HCT116 (cell line): Measurements from ENCODE around the gene VASN. TPM values are rescaled to one million over a fixed set of nuclear protein-coding genes. Genes with fewer than 3 reads are reported as not detected.

Source experiments
- ATAC-seq: fragments of 200-7000 bp; cut with Tn5 transposase; 2 replicates; pipeline ENCODE4 v1.9.1; 2020; ENCODE audit warnings: mild to moderate bottlenecking, moderate library complexity
- BruUV-seq: library from RNA; stranded (reverse); fragments of 400-500 nt; replicated peaks from 2 replicates; lab custom pipeline; 2021; lab: Mats Ljungman, UMichigan
- CTCF ChIA-PET: fragments of 300-600 bp; sonication (Branson Sonifier 250); formaldehyde crosslinking; loops from one replicate; lab custom pipeline; 2021; ENCODE audit warnings: antibody characterized with exemption; lab: Charles Lee
- POLR2A ChIA-PET: fragments of 300-600, 350-600 bp; sonication (Branson Sonifier 250); formaldehyde crosslinking; loops from one replicate; lab custom pipeline; 2021; ENCODE audit warnings: antibody characterized with exemption; lab: Charles Lee
- RAD21 ChIA-PET, 2 experiments: fragments of 300-600 bp; sonication (Branson Sonifier 250); formaldehyde crosslinking; loops; one replicate each; lab custom pipeline; 2023; ENCODE audit warnings: low total read pairs in 2 of 2; ENCODE audit not compliant: uncharacterized antibody in 2 of 2, unreplicated experiment in 2 of 2, low non-redundant PET in 1 of 2; lab: Charles Lee
- DNase-seq: peaks from one replicate; pipeline ENCODE4 v3.0.0-alpha.2; 2010; ENCODE audit warnings: low read depth, low spot score
- H2AFZ ChIP-seq: fragments of 200-600 bp; shearing (Covaris generic), sonication (generic); 2 replicates; pipeline ENCODE4 v1.6.1; 2017; ENCODE audit warnings: low read depth, mixed run types, mixed read lengths, antibody characterized with exemption, low read length; ENCODE audit not compliant: poor library complexity, severe bottlenecking
- H3K27ac ChIP-seq: 2 replicates; pipeline ENCODE4 v1.5.1; 2012; ENCODE audit warnings: low read depth, low read length
- H3K27me3 ChIP-seq: fragments of 200-600 bp; sonication (generic); 2 replicates; pipeline ENCODE4 v1.6.1; 2016; ENCODE audit warnings: mixed run types, low read length, mixed read lengths; ENCODE audit not compliant: insufficient read depth
- H3K36me3 ChIP-seq, 2 experiments: fragments of 200-500 bp in 1 of 2; fragments of 200-600 bp in 1 of 2; sonication (Bioruptor generic) in 1 of 2; sonication (generic) in 1 of 2; 2 replicates each; pipeline versions ENCODE4 v1.5.1 to v1.6.1; 2014 to 2016; ENCODE audit warnings: low read length in 2 of 2, inconsistent platforms in 1 of 2, mixed read lengths in 1 of 2, mixed run types in 1 of 2; ENCODE audit not compliant: insufficient read depth in 2 of 2, control insufficient read depth in 1 of 2
- H3K4me1 ChIP-seq, 2 experiments: fragments of 200-600 bp in 1 of 2; sonication (generic) in 1 of 2; 2 replicates each; pipeline versions ENCODE4 v1.5.1 to v1.6.1; 2012 to 2017; ENCODE audit warnings: low read length in 2 of 2, inconsistent platforms in 1 of 2, mild to moderate bottlenecking in 1 of 2, mixed read lengths in 1 of 2, mixed run types in 1 of 2, moderate library complexity in 1 of 2; ENCODE audit not compliant: insufficient read depth in 2 of 2, control insufficient read depth in 1 of 2
- H3K4me2 ChIP-seq: fragments of 200-600 bp; sonication (generic); 2 replicates; pipeline ENCODE4 v1.6.1; 2017; ENCODE audit warnings: mixed run types, low read length, mixed read lengths
- H3K4me3 ChIP-seq, 2 experiments: fragments of 200-600 bp in 1 of 2; sonication (generic) in 1 of 2; replicated peaks in 1 of 2; 2 replicates each; pipeline ENCODE4 v1.5.1; 2011 to 2016; ENCODE audit warnings: low read length in 2 of 2, control low read depth in 1 of 2, low read depth in 1 of 2, mild to moderate bottlenecking in 1 of 2, mixed read lengths in 1 of 2, mixed run types in 1 of 2
- H3K79me2 ChIP-seq: fragments of 200-600 bp; sonication (generic); 2 replicates; pipeline ENCODE4 v1.6.1; 2017; ENCODE audit warnings: mild to moderate bottlenecking, mixed run types, low read length, moderate library complexity, mixed read lengths; ENCODE audit not compliant: insufficient read depth
- H3K9ac ChIP-seq: fragments of 200-600 bp; sonication (generic); 2 replicates; pipeline ENCODE4 v1.6.1; 2016; ENCODE audit warnings: low read length, mixed read lengths
- H3K9me2 ChIP-seq: fragments of 200-600 bp; sonication (generic), shearing (Covaris generic); 2 replicates; pipeline ENCODE4 v1.6.1; 2017; ENCODE audit warnings: mixed run types, mild to moderate bottlenecking, moderate library complexity; ENCODE audit not compliant: insufficient read depth
- H3K9me3 ChIP-seq, 2 experiments: fragments of 200-500 bp in 1 of 2; fragments of 200-600 bp in 1 of 2; sonication (Bioruptor generic) in 1 of 2; sonication (generic) in 1 of 2; 2 replicates each; pipeline ENCODE4 v1.6.1; 2014 to 2017; ENCODE audit warnings: low read length in 2 of 2, mixed read lengths in 2 of 2, inconsistent platforms in 1 of 2, low read depth in 1 of 2, mild to moderate bottlenecking in 1 of 2, mixed run types in 1 of 2, moderate library complexity in 1 of 2; ENCODE audit not compliant: control insufficient read depth in 1 of 2, insufficient read depth in 1 of 2
- H4K20me1 ChIP-seq: fragments of 200-600 bp; sonication (generic), shearing (Covaris generic); 2 replicates; pipeline ENCODE4 v1.6.1; 2017; ENCODE audit warnings: mixed run types, mild to moderate bottlenecking, moderate library complexity; ENCODE audit not compliant: insufficient read depth
- CBX3 ChIP-seq: IDR thresholded peaks from 2 replicates; pipeline ENCODE4 v1.6.1; 2012; ENCODE audit warnings: low read depth
- EGR1 ChIP-seq: IDR thresholded peaks from 2 replicates; pipeline ENCODE4 v1.6.1; 2012; ENCODE audit warnings: low read depth
- ELF1 ChIP-seq: IDR thresholded peaks from 2 replicates; pipeline ENCODE4 v1.6.1; 2012; ENCODE audit warnings: low read depth, borderline replicate concordance
- FOSL1 ChIP-seq: IDR thresholded peaks from 2 replicates; pipeline ENCODE4 v1.6.1; 2012; ENCODE audit warnings: low read depth
- JUND ChIP-seq: IDR thresholded peaks from 2 replicates; pipeline ENCODE4 v1.6.1; 2012
- ZFX ChIP-seq: fragments of 450-650 bp; IDR thresholded peaks from 2 replicates; pipeline ENCODE4 v1.6.1; 2017
- intact Hi-C: fragments of 100-400 bp; cut with micrococcal nuclease; formaldehyde crosslinking; loops from 2 replicates; pipeline ENCODE4 v1.10.0; 2022
- total RNA-seq: library from RNA; stranded (reverse); gene quantifications from one replicate; pipeline ENCODE4 v1.2.1, GENCODE V29; 2021; ENCODE audit not compliant: unreplicated experiment
- TF ChIP-seq, protein P1 (sequence below): IDR thresholded peaks from 2 replicates; pipeline ENCODE4 v1.6.1; 2011; ENCODE audit warnings: mild to moderate bottlenecking, low read length, moderate library complexity; ENCODE audit not compliant: insufficient replicate concordance; ENCODE audit errors: extremely low read depth
- TF ChIP-seq, protein P2 (sequence below): IDR thresholded peaks from 2 replicates; pipeline ENCODE4 v1.6.1; 2012; ENCODE audit warnings: low read depth

The VASN gene
- total RNA-seq, 1 experiment from 2014 or later = 6.3 TPM

DNA sequence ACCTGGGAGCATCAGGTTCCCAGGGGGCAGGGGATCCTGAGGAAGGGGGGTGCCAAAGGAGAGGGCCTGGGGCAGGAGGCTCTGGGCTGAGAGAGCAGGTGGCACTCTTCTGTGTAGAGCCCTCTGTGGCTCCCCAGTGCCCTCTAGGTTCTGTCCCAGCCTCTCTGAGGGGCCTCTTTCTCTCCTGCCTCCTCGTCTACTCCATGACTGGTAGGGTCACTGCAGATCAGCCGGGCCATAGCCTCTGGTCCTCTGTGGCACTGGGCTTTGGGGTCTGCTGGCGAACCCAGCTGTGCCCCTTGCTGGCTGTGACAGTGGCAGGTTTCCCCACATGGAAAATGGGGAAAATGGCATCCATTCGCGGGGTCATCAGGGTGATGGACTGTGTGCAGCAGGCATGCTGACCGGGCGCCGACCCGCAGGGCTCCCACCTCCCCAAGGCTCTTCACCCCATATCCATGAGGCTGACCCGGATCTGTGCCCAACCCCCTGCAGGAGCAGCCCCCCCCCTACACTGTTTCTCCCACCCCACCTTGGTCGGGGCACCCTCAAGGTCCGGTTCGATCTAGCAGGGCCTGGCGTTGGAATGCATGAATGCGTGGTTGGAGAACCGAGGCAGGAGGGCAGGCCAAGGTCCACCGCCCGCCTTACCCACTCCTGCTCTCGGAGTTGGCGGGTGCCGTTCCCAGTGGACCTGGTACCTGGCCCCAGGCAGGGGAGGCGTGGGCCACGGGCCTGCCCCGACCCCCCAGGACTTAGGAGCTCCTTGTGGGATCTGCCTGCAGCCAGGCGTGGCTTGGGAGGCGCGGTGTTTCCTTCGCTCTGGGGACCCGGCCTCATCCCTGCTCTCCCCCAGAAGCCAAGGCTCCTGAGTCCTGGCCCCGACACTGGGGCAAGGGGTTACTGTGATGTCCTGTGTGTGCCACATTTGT is 49.3 kb upstream of the VASN start (continued):
- TF ChIP-seq EGR1 (no peak), FOSL1 (no peak)

DNA sequence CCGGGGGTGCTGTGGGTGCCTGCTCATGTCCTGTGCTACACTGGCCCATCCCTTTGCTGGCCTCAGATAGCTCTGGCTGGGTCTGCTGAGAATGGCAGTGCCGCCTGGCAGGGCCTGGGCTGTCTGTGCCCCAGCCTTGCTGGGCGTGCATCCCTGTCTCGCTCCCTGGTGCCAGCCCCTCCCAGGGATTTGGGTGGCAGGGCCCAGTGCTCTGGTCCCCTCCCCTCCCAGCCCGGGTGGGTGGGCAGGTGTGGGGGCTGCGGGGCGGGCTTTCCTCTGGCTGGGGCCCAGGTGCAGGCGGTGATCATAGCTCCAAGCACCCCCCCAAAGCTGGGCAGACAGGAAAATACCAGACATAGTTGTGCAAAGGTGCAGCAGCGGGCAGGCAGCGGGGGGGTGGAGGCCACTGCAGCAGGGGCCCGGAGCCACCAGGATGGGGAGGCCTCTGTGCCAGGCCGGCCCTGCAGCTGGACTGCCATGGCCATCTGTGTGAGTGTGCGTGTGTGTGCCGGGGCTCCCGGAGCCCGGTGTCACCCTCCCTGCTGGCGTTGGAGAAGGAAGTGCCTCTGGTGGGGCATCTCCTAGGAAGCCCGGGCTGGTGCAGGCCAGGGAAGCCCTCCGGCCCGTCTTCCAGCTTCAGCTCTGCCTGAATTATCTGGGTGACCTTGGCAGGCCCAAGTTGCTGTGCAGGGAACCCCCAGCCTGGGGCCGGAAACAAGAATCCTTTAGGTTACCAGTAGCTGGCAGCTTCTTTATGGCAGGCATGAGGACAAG is 48.4 kb upstream of the VASN start:
- DNase-seq (no peak), ATAC-seq (no peak)
- Histone ChIP-seq H3K4me2 (no peak overlapping the region), H3K79me2 (peaks cover 91% of the 10 kb centered on the region), H3K4me1 (peaks cover 20 to 49% of the 10 kb centered on the region in 2 experiments; a peak in 3 of 4 replicates), H3K4me3 (no peak overlapping the region), H4K20me1 (no peaks in the 10 kb centered on the region), H2AFZ (no peak overlapping the region), H3K27me3 (no peaks in the 10 kb centered on the region), H3K9ac (no peak overlapping the region), H3K9me3 (no peaks in the 10 kb centered on the region), H3K9me2 (no peaks in the 10 kb centered on the region), H3K27ac (no peak overlapping the region; the same call in 1 of the 2 replicates), H3K36me3 (no peaks in the 10 kb centered on the region)
- ChIA-PET CTCF (interaction anchor here (1.2 kb wide), 1 partner anchor 14 kb away, joined by 3 read pairs; no protein-coding TSS in a partner anchor), POLR2A (no interaction called here), RAD21 (interaction anchor here in 1 of 2 experiments (0.7 to 1.0 kb wide), 2 partner anchors 17 to 50 kb away, joined by 3 read pairs; partner anchors contain the start of gene TFAP4)
- TF ChIP-seq, protein P1, sequence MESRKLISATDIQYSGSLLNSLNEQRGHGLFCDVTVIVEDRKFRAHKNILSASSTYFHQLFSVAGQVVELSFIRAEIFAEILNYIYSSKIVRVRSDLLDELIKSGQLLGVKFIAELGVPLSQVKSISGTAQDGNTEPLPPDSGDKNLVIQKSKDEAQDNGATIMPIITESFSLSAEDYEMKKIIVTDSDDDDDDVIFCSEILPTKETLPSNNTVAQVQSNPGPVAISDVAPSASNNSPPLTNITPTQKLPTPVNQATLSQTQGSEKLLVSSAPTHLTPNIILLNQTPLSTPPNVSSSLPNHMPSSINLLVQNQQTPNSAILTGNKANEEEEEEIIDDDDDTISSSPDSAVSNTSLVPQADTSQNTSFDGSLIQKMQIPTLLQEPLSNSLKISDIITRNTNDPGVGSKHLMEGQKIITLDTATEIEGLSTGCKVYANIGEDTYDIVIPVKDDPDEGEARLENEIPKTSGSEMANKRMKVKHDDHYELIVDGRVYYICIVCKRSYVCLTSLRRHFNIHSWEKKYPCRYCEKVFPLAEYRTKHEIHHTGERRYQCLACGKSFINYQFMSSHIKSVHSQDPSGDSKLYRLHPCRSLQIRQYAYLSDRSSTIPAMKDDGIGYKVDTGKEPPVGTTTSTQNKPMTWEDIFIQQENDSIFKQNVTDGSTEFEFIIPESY = no peak
- TF ChIP-seq CBX3 = no peak
- TF ChIP-seq ELF1 = no peak
- TF ChIP-seq ZFX = no peak
- TF ChIP-seq FOSL1 = no peak
- TF ChIP-seq, protein P2, sequence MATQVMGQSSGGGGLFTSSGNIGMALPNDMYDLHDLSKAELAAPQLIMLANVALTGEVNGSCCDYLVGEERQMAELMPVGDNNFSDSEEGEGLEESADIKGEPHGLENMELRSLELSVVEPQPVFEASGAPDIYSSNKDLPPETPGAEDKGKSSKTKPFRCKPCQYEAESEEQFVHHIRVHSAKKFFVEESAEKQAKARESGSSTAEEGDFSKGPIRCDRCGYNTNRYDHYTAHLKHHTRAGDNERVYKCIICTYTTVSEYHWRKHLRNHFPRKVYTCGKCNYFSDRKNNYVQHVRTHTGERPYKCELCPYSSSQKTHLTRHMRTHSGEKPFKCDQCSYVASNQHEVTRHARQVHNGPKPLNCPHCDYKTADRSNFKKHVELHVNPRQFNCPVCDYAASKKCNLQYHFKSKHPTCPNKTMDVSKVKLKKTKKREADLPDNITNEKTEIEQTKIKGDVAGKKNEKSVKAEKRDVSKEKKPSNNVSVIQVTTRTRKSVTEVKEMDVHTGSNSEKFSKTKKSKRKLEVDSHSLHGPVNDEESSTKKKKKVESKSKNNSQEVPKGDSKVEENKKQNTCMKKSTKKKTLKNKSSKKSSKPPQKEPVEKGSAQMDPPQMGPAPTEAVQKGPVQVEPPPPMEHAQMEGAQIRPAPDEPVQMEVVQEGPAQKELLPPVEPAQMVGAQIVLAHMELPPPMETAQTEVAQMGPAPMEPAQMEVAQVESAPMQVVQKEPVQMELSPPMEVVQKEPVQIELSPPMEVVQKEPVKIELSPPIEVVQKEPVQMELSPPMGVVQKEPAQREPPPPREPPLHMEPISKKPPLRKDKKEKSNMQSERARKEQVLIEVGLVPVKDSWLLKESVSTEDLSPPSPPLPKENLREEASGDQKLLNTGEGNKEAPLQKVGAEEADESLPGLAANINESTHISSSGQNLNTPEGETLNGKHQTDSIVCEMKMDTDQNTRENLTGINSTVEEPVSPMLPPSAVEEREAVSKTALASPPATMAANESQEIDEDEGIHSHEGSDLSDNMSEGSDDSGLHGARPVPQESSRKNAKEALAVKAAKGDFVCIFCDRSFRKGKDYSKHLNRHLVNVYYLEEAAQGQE = no peak
- no peak for TF ChIP-seq JUND
- no TSS peak for BruUV-seq
- intact Hi-C loops = no loop called here
